ENCODE data around the gene BICDL2. TPM values are rescaled to one million over a fixed set of nuclear protein-coding genes. Genes with fewer than 3 reads are reported as not detected.

The BICDL2 gene
- polyA plus RNA-seq, 3 donors, result 0.45 to 77.9 (median 2.8) TPM

DNA sequence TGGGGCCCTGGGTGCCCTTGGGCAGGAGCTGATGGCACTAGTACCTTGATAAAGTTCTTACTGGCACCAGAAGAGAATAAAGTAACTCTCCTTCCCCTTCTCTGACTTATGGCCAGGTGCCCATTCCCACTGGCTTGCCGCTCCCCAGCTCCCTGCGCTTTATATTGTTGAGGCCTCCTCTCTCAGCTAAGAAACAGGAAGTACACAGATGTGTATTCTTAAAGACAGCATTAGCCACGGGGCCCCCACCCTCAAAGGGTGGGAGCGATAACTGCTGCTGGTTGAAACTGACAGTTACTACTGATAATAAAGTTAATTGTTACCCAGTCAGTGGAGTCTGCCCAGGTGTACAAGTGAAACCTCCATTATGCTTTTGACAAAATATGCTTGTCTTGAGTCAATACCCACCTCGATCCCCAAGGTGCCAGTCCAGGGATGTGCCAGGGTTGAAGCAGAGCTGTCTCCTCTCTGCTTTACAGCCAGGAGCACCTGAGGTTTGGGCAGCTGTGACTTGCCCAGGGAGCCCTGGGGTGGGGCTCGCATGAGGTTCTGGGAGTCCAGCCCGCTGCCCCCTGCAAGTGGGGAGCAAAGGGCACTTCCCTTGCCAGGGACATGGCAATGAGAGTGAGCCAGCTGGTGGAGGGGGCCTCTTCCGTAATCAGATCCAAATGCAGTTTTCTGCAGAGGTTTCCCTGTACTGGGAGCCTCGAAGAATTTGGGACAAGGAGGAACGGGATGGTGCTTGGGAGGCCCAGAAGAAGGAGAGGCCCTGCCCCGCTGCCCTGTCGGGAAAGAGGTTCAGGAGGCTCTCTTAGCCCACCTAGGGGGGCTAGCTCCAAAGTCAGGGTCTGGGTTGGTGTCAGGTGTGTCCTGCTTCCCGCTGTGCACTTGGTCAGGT is 29.4 kb downstream of the BICDL2 start:
- H3K27ac ChIP-seq (ENCODE audit: low read depth, low read length), result no peak overlapping the region
- WGBS, 3 donors, result 17 to 42% (median 36%) methylated on average over 13 of the region's 13 CpGs

DNA sequence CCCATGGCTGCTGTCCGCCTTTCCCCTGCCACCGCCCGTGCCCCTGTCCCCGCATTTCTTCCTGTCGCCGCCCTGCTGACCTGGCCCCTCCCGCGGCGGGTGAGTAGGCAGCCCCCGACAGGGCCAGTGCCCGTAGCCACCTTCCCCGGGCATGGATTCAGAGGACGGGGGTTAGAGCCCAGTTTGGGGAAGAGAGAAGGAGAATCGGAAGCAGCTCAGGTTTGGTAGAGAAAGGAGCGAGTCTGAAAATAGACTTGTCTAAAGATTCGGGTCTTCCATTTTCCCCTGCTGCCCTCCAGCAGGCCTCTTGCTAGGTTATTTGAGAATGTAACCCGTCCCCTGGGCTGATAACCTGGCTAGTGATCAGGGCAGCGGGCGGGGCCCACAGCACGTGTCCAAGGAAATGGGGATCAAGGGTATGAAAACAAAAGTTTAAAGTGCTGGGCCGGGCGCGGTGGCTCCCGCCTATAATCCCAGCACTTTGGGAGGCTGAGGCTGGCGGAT is 31.9 kb downstream of the BICDL2 start:
- 8 to 14% (median 13%) methylated on average over 21 to 25 of the region's 25 CpGs for WGBS, 3 donors

DNA sequence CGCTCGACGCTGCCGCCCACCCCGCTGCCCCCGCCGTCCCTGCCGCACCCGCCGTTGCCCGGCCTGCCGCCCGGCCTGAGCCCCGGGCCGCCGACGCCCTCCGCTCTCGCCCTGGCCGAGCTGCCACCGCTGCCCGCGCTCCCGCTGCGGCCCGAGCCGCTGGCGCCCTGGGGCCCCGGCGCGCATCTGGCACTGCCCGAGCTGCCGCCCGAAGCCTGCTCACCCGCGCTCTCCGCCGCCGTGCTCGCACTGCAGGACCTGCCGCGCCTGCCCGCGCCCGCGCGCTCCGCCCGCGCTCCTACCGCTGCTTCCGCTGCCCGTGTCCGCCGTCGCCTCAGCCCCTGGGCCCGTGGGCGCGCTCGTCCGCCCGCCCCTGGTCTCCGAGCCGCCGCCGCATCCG is 32.4 kb downstream of the BICDL2 start:
- WGBS, 3 donors, result 0 to 1% (median 1%) methylated on average over 9 to 63 of the region's 67 CpGs
- no peak overlapping the region for H3K27ac ChIP-seq (ENCODE audit: low read depth, low read length)

More for the DNA sequence above, 31.9 kb downstream of the BICDL2 start:
- H3K27ac ChIP-seq (ENCODE audit: low read depth, low read length), result no peak overlapping the region

DNA sequence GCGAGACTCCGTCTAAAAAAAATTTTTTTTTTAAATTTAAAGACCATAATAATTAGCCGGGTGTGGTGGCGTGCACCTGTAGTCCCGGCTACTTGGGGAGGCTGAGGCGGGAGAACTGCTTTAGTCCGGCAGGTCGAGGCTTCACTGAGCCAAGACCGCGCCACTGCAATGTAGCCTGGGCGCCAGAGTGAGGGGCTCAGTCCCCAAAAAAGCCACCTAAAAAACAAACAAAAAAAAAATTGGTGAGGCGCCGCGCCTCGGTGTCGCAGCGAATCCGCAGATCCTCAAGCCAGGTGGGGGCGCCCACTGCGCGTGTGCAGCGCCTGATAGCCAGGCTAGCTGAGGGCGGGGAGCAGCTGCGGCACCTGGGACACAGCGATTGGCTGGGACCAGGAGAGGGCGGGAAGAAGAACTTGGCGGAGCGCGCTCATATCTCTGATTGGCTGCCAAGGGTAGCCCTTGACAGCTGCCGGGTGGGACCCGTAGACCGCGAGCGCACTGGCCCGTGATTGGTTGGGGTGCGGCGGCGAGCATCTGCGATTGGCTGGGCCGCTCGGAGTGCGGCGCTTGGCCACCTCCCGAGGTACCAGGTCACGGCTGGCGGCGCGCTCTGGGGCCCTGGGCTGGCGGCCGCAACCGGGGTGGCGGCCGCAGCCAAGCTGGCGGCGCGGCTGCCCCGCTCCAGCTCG is 33.0 kb downstream of the BICDL2 start:
- H3K27ac ChIP-seq (ENCODE audit: low read depth, low read length), result no peak overlapping the region
- 7 to 11% (median 8%) methylated on average over 52 to 58 of the region's 58 CpGs for WGBS, 3 donors

DNA sequence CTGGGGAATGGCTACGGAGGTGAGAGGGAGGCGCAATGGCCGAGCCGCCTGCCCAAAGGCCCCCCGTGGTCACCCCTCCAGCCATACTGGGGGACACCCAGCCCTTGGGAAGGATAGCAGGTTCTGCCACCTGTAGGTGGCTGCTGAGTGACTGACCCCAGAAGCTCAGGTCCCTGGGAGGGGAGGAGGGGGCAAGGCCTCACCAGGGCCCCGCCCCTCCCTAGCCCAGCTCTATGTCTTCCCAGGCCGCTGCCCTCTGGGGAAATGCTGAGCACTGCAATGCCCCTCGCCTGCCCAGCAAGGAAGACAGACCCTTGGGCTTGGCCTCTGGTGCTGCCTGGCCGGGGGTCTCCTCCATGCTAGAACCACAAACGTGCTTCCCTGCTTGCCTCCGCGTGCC is 35.4 kb downstream of the BICDL2 start:
- 73 to 83% (median 79%) methylated on average over 12 of the region's 12 CpGs for whole genome bisulfite sequencing, 3 donors

DNA sequence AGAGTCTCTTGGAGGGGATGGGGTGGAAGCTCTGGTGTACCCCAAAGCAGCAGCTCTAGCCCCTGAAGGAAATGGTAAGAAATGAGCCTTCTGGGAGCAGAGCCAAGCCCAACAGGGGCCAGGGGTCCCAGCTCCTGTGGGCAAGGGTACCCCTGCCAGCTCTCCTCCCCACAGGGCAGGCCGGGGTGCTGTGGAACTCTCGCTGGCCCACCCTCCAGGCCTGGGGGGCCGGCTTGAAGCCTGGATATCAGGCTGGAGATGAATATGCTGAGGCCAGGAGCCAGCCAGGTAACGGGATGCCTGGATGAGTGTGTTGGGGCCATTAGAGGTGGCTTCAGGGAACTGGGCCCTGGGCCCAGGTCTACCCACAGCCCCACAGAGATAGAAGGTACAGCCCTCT is 36.2 kb downstream of the BICDL2 start:
- WGBS, 3 donors, result 80 to 88% (median 86%) methylated on average over 4 of the region's 4 CpGs
- no peak overlapping the region for H3K27ac ChIP-seq (ENCODE audit: low read depth, low read length)

More for the DNA sequence above, 35.4 kb downstream of the BICDL2 start:
- H3K27ac ChIP-seq (ENCODE audit: low read depth, low read length), result no peak overlapping the region

DNA sequence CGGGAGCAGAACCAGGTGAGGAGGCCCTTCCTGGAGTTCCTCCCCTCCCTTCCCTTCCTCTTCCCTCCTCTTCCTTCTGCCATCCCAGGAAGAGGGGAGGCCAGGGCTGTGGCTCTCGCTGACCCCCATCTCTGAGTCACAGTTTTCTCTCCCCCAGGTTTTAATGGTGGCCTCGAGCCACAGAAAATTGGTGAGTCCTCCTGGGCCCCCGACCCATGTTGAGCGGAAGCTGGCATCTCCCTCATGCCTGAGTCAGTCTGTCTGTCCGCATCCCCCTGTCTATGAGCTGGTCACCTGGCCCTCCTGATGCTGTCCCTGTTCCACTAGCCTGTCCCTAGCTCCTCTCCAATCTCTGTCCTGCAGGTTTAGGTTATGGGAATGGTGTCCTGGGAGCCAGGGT is 36.8 kb downstream of the BICDL2 start:
- H3K27ac ChIP-seq (ENCODE audit: low read depth, low read length), result no peak overlapping the region
- WGBS, 3 donors, result 78 to 92% (median 80%) methylated on average over 6 of the region's 6 CpGs

DNA sequence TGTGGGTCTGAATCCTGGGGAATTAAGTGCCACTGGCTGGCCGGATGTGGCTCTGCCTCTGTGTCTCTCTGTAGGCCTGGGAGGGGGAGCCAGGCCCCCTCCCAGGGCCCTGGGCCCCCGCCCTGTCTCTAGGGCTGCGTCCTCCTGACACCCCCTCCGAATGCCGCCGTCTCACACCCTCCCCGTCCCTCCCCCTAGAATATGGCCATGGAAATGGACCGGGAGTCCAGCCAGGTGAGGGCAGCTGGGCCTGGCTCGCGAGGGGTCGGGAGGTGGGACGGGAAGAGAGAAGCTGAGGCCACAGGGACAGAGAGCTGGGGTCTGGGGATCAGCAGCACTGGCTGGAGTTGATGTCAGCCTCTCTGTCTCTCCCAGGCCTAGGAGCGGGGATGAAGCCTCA is 40.4 kb downstream of the BICDL2 start:
- no peak overlapping the region for H3K27ac ChIP-seq (ENCODE audit: low read depth, low read length)
- 72 to 81% (median 79%) methylated on average over 12 to 13 of the region's 13 CpGs for WGBS, 3 donors

DNA sequence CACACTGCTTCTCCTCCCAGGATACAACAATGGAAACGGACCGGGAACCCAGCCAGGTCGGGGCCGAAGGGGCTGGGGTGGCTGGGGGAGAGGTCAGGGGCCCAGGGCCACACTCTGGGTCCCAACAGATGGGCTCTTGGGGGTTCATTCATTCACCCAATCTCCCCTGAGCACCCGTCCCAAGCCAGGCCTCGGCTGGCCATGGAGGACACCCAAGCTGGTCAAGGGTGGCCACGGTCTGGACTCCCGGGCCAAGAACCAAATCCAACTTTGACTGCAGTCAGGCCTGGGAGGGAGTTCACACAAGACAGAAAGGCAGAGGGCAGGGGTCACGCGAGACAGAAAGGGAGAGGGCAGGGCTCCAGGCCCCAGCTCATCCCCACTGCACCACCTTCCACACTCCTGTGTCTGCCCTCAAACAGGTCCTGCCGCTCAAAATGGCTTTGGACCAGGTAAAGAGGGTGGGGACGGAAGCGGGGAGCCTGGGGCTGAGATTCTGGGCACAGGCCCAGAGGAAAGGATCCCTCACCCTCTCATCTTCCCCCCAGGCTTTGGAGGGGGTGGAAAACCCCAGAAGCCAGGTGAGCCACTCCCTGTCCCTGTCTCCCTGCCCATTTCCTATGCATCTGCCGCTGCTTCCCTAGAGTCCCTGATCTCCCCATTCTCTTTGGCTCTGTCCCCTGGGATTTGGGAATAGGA is 44.2 kb downstream of the BICDL2 start:
- no peak overlapping the region for H3K27ac ChIP-seq (ENCODE audit: low read depth, low read length)
- 71 to 88% (median 83%) methylated on average over 14 of the region's 14 CpGs for WGBS, 3 donors

DNA sequence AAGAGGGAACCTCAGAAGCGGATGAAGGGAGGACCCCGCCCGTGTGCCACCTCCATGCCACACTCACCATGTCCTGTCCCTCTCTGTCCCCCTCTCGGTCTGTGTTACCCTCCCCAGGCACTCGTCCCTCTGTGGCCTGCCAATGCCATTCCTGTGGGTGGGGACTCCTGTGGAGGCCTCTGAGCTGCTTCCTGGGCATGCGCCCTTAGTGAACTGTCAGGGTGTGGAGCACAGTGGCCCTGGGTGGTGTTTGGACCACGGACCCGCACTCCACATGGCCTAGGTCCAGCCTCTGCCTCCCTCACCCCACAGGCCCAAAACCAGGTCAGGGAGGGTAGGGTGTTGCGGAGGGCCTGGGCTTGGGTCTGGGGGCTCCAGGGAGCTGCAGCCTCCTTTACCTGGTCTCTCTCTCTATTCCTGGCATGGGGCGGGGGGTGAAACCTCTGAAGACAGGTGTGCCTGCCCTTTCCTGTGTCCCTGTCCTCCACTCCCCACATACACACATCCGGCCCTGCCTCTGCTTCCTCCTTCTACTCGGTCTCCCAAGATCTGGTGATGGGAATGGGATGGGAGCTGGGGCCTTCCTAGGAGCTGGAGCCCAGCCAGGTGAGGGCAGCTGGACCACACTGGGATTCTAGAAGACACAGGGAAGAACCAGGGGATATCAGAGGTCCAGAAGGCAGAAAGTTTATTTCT is 45.0 kb downstream of the BICDL2 start:
- H3K27ac ChIP-seq (ENCODE audit: low read depth, low read length), result no peak overlapping the region
- 80 to 90% (median 86%) methylated on average over 12 of the region's 12 CpGs for WGBS, 3 donors

DNA sequence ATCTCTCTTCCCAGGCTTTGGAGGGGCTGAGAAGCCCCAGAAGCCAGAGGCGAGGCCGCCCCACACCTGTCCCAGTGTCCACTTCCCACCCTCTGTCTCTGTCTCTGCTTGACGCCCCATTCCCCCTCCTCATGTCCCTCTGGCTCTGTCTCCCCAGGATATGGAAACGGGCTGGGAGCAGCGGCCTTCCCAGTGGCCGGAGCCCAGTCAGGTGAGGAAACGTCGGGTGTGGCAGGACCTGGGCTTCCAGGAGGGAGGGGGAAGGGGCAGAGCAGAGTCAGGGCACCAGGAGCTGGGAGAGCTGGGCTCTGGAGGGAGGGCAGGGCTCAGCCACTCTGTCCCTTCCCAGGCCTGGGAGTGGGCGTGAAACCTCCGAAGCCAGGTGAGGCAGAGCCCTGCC is 45.9 kb downstream of the BICDL2 start:
- no peak overlapping the region for H3K27ac ChIP-seq (ENCODE audit: low read depth, low read length)
- WGBS, 3 donors, result 65 to 80% (median 66%) methylated on average over 10 of the region's 10 CpGs

DNA sequence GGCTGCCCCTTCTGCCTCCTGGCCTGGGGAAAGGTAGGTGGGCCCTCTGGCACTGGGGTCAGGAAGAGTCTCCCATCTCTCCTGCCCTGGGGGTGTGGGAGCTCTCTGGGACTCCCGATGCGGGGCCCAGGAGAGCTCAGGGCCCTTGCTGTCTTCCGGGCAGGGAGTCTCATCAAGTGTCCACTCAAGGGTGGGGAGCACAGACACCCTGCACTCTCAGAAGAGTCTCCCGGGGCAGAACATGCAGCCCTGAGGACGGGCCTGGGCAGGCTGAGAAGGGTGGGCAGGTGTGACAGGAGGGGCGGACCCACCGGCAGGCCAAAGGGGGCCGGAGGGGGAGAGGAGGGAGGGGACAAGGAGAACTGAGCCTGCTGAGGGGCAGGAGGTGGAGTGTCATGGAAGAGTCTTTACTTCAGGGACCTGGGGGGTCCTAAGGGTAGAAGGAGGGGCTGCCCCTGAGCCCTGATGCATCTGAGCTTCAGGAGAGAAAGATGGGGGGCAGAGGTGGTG is 48.1 kb downstream of the BICDL2 start:
- H3K27ac ChIP-seq (ENCODE audit: low read depth, low read length), result no peak overlapping the region
- 60 to 71% (median 69%) methylated on average over 7 to 8 of the region's 8 CpGs for WGBS, 3 donors

DNA sequence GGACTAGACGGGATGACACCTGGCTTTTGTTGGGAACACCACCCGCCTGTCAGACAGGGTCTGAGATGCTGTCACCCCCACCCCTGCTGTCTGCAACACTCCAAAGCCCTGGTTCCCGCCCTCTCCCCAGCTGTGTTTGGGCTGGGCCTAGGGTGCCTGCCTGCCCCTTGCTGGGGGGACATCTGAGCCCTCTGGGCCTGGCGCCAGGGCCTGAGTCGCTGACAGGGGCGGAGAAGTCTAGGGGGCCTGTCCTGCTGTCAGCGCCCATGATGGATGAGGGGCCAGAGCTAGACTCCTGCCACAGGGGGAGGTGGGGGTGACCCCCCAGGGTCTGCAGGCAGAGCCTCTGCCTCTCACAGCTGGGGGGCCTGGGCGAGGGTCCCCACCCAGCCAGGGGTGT is 48.9 kb downstream of the BICDL2 start:
- WGBS, 3 donors, result 66 to 69% (median 66%) methylated on average over 6 to 8 of the region's 8 CpGs
- H3K27ac ChIP-seq (ENCODE audit: low read depth, low read length), result no peak overlapping the region

DNA sequence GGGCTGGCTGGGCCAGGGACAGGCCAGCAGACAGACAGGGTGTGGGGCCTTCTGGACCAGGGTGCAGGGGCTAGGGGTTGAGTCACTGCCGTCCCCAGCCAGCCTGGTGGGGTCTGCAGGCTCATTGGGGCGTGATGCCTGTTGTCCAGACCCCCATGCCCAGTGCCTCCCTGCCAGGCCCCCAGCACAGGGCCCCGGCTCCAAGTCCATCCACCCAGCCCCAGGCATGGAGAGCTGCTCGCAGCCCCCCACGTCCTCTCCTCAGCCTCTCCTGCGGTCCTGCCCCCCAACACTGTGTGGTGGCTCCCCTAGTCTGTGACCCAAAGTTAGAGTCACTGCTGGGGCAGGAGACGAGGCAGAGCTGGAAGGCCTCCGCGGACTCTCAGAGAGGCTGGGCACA is 49.5 kb downstream of the BICDL2 start:
- no peak overlapping the region for H3K27ac ChIP-seq (ENCODE audit: low read depth, low read length)
- 77 to 92% (median 84%) methylated on average over 8 to 9 of the region's 9 CpGs for WGBS, 3 donors

DNA sequence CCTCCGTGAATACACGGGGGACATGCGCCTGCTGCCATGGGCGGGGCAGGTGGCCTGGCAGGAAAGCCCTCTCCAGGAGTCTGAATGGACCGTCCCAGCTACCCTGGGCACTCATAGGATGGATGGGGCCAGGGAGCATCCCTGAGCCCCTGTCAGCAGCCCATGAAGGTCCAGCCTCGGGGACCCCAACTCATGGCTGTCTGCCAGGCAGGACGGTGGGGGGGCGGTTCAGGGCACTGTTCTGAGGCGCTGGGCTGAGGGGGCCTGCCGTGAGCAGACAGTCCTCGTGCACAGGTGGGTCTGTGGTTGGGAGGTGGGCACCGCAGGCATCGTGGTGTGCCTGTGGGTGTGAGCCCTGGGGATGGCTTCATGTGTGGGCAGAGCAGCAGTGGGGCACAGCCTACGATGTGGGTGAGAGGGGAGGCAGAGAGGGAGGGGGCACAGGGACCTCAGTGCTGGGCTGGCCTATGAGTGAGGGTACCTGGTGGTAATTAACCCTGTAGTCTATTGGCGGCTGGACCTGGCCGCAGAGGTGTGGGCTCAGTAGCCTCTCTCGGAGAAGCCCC is 50.0 kb downstream of the BICDL2 start:
- 79 to 85% (median 82%) methylated on average over 17 of the region's 17 CpGs for WGBS, 3 donors
- H3K27ac ChIP-seq (ENCODE audit: low read depth, low read length), result no peak overlapping the region

DNA sequence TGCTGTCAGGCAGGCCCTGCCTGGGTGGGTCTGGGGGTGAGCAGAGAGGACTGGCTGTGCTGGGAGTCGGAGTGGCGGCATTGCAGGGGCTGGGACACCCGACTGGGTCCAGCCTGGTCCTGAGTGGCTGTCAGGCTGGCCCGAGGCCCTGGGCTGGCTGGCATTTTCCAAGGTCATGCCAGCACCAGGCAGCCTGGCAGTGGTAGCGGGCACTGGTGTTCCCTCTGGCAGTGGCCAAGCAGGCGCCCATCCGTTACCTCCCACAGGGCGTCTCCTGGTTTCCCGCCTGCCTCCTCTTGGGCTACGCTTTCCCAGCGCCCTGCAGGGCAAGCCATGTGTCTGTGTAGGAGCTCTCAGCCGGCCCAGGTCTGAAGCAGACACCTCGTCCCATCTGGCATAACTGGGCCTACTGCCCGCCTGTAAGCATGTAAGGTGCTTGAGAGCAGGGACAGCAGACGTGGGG is 50.8 kb downstream of the BICDL2 start:
- H3K27ac ChIP-seq (ENCODE audit: low read depth, low read length), result no peak overlapping the region
- 28 to 83% (median 72%) methylated on average over 15 of the region's 15 CpGs for WGBS, 3 donors

DNA sequence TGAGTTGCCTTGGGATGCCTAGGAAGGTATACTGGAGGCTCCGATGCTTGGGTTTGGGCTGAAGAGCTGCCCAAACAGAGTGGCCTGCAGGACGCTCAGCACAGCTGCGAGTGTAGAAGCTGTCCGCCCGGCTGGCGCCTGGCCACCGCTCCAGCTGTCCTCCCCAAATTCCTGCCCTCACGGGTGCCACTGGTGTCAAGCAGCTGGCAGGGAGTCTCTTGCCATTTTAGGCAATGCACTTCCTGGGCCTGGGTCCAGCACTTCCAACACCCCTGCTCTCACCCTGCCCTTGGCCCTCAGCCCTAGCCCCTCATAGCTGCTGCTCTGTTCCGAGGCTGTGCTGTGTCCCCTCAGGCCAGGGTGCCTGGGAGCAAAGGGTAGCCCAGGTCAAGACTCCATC is 51.3 kb downstream of the BICDL2 start:
- 20 to 83% (median 59%) methylated on average over 9 of the region's 9 CpGs for WGBS, 3 donors
- no peak overlapping the region for H3K27ac ChIP-seq (ENCODE audit: low read depth, low read length)

DNA sequence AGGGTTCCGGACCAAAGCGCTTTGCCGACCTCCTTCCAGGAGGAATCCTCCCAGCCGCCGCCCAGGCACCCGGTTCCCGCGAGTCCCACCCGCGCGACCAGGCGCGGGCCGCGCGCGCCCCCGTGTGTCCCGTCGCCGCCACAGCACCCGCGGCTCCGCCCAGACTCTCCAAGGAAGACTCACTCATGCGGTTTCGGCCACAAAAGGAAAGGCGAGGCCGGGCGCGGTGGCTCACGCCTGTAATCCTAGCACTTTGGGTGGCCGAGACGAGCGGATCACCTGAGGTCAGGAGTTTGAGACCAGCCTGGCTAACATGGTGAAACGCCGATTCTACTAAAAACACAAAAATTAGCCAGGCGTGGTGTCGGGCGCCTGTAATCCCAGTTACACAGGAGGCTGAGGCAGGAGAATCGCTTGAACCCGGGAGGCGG is 53.0 kb downstream of the BICDL2 start:
- 8 to 9% (median 8%) methylated on average over 42 of the region's 42 CpGs for WGBS, 3 donors
- no peak overlapping the region for H3K27ac ChIP-seq (ENCODE audit: low read depth, low read length)
